ENCODE results near the gene HOXA3.
A peak's percentile ranks its signal among the peaks of the same experiment; 100 is the strongest.

Gene HOXA3

DNA sequence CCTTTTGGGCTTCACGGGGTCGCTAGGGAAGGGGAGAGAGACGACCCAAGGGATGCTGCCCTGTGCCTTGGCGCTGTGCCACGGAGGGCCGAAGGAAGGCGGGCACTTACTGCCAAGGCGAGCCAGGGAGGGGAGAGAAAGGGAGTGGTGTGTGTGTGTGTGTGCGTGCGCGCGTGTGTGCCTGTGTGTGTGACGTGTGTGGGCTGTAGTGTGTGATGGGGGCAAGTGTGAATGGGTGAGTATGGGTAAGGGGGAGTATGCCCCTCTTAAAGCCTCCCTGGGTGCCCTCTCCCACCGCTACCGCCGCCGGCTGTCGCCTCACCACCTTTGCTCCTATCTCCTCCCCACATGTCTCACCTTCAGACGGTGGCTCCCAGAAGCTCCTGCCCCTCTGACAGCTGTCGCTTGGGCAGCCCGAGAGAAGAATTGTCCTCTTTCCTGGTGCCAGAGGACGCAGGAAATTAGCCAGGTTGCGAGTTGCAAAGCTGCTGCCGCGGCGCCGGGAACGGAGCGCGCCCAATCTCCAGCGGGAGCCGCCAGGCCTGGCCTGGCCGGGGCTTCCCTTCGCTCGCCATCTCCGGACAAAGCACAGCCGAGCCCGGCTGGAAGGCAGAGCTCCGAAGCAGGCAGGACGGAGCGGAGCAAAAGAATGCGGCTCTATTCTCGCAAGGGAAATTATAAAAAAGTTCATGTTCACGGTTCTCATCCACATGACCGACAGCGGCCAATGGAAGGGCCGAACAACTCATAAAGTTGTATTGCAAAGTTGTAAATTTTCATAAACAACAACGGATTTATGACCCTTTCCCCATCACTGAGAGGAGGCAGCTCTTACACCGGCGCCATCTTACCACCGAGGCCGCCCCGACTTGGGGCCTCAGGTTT lies at the start of gene HOXA3:
HOXA3 (minus strand) TSS at position 653 of the 885 bp plus-strand sequence. CDS start 41,943 bp downstream, outside the sequence.
- no peak for DNase-seq

DNA sequence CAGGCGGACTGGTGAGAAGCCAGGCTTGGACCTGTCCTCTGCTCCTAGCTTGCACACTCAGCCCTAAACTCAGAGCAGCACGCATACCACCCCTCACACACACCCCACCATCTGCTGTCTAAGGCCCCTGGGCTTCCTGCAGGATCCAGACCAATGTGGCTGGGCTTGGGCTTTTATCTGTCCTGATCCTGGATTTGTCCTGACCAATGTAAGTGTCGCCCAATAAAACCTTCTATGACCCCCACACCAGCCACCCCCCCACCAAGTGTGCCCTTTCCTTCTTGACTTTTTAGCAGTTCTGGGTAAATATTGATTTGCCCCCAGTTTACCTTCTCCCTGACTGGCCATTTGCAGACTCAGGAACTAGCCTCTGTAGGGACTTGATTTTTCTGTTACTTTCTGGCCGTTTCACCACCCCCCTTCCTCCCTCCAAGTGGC lies 49.2 kb upstream of the HOXA3 start:
- DNase-seq, result no peak

DNA sequence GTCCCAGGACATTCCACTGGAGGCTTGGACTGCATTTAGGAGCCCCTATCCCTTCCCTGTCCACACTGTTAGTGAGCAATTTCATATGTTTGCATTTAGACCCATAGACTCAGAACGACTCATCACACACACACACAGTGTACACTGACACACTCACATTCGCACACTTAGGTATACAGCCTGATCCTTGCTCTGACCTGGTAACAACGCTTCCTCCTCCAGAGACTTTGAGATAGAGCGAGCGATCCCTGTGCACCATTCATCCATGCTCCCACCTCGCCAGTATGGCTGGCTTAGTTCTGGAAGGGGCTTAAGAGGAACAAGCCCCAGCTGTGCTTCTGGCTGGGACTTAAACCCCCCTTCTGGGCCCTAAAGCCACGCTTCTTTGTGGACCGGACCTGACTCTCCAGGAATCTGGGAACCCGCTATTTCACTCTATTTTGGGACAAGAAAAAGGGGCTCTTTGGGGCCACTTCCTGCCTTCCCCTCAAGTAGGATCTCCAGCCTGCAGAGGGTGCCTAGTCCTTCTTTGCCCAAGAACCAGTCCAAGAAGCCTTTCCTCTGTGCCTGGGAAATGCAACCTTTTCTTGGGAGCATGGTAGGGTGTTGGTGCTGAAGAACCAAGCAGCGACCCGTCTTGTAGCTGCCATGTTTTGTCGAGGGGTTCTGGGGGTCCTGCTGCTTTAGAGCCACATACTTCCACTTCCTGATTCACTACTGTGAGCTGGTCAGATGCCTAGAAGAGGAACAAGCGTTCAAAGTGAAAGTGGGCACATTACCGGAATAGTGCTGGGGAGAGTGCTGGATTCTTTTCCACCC lies 48.6 kb upstream of the HOXA3 start:
- DNase-seq, result no peak

DNA sequence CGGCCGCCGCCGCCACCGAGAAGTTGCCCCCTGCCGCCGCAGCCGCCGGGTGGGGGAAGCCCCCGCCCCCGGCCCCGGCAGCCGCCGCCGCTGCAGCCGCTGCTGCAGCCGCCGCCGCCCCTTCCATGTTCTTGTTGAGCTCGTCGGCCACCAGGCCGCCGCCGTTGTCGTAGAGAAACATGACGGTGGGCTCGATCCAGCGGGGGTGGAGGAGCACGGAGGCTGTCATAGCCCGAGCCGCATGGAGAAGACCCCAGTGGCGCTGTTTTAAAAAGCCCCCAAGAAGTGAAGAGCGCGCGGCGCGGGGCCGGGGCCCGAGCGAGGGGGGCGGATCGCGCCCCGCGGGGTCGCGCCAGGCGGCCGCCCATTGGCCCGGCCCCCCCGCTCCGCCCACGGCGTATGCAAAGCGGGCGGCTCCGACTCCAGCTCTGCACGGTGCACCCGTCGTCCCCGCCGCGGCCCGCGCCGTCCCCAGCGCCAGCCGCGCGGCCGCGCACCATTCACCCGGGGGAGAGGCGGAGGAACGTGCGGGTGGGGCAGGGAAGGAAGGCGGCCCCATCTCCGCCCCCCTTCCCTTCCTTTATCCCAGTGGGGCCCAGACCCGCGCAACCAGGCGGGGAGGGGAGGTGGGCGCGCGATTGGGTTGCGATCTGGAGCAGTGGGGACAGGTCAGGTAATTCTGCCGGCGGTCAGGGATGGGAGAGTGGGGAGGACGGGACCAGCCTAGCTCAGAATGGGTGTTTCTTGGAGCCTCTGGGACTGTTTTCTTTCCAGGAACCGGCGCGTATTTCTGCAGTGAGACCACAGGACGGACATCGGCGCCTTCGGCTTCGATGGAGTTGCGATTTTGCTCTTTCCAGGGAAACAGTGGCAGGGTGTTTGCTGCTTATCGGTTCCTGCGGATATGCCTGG lies 47.7 kb upstream of the HOXA3 start, which contains the start of gene HOXA13:
HOXA13 (minus strand) TSS at position 243 of the 912 bp plus-strand sequence; CDS start at position 229, 14 bp downstream.
- peak; percentile 48 for DNase-seq

DNA sequence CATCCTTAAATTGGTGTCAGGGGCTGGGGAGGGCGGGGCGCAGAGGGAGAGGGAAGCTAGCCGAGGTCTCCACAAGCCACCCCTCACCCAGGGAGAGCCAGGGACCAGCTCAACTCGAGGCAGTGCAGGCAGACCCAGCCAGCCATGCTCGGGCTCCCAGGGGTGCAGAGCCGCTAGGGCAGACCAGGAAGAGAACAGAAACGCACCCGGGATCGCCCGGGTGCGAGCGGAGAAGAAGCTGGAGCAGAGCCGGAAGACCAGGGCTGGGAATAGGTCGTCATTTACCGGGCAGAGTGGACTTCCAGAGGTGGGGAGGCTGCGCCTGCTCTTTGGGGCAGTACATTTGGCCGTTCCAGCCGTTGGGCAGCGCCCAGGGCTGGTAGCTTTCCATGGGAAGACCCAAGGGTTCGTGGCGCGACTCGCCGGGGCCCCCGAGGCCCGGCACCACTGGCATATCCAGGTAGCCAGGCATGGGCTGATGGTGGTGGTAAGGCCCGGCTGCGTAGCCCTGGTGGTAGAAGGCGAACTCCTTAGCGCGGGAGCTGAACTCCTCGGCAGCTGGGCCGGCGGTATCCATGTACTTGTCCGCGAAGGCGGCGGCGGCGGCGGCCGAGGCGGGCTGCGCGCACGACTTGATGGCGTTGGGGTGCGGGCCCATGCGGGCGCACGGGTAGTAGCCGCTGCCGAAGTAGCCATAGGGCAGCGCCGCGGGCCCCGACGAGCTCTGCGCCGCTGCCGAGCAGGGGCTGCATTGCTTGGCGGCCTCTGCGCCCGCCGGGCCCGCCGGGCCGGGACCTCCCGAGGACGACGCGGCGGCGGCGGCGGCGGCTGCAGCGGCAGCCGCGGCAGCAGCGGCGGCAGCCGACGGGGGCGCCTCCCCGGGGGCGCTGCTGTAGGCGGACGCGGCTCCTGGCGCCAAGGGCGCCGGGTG lies 46.8 kb upstream of the HOXA3 start:
- no peak for DNase-seq

DNA sequence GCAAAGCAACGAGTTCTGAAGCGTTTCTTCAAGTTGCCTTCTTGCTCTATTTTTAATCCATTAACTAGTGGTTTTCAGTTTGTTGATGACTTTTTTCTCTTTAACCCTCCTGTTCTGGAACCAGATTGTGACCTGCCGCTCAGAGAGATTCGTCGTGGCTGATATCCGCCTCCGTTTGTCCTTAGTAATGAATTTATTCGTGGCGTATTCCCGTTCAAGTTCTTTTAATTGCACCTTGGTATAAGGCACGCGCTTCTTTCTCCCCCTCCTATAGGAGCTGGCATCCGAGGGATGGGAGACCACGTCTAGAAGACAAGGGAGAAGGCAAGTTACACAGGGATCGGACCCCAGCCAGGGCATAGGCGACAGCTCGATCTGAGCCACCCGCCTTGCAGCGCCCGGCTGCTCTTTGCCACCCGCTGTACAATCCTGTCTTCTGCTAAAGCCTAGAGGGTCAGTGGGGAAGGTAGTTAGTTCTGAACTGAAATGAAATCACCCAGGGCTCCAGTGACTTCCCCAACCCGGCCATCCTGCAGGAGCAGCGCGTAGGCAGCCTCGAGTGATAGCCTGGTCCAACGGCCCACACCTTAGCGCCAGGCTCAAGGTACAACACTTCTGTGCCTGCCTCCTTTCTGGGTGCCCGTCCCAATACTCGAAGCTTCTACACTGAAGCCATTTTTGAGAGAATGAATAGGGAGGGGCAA lies 45.9 kb upstream of the HOXA3 start:
- no peak for DNase-seq

DNA sequence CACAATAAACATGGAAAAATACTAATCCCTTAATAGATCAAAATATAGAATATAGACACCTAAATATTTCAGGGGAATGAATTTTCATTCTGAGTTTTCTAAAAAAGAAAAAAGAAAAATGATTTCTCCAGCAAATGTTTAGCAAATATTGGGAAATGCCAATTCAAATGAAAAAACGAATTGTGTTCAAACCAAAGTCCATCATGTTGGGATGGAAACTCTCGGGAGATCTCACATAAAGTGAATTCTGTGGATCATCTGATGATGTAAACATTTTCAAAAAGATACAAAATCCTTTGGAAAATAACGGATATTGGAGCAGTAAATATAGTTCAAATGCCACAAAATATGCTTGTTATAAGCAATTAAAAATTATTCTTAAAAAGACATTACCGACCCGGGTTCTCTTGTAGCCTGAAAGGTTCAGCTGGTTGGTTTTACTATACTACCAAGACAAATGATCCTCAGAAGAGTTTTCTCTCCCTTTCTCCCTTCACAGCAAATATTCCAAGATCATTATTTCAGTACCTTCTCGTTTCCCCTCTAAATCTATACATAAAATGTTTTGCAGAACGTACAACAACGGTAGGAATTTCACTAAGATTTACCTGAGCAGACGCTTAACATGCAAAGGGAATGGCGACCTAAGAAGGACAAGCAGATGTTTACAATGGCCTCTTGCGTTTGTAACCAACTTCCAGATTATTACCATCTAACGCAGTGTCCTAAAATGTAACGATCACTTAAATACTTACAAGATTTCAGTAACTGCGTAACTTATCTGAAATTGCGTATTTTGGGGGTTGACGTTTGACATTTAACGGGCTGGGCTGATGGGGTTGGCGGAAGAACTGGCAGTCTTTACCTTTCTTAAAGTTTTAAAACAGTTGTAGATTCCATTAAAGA lies 45.0 kb upstream of the HOXA3 start:
- no peak for DNase-seq

DNA sequence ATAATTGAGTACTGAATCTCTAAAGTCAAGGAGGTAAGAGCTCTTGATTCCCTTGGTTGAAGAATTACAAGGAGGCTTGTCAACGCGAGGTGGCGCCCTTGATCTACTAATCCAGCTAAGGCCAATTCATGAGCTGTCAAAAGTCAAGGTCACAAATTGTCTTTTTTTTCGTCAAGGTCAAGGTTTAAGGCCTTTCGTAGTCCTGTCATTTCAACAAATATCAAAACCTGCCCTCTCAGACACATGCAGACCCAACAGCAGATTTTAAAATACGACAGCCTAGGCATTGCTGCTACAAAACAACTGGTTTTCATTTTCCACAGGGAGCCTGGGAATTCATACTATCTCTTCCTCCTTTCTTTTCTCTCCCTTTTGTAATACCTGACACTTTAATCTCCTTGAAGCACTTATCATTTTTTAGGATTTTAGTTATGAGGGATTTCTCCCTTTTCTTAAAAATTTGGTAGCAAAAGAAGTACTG lies 43.9 kb upstream of the HOXA3 start:
- peak; percentile 88 for DNase-seq

DNA sequence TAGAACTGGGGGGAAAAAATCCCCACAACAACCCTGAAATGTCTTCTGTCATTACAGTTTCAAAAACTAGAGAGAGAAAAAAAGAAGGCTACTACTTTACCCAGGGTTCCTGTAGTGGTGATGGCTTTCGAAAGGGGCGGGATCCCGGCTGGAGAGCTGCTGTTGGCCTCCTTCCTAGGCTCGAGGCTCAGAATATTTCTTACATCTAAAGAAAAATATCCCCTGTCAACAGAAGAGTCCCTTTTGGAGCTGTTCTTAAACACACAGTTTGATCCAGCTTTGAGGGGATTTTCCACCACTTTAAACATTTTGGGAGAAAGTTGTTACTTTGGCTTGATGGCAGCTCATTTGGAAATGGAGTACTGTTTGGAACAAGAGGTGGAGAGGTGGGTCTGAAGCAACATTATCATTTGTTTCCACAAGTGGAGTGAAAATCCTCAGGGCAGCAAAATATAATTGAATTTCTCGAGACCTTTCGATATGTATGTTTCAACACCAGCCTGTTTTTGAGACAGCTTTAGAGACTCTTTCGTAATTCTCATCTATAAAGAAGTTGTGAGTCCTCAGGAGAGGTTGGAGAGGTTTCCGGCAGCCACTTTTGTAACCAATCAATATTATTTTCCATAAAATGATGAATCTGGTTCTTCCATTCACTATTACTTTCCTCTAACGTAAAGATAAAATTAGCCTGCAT lies 42.5 kb upstream of the HOXA3 start:
- no peak for DNase-seq

DNA sequence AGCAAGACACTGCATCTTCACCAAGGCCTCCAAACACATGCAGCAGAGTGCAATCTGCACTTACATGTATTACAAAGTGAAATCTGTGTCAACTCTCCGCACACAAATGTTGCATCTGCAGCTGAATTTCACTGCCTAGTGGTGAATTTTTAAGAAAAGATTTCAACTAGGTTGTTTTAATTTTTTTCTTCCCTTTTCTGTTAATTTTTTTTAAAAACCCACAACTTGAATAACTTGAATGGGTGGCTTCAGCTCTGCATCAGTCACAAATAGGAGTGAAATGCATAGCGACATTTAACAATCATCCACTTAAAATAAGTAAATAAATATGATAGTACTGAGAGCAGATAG lies 41.6 kb upstream of the HOXA3 start:
- DNase-seq, result no peak

DNA sequence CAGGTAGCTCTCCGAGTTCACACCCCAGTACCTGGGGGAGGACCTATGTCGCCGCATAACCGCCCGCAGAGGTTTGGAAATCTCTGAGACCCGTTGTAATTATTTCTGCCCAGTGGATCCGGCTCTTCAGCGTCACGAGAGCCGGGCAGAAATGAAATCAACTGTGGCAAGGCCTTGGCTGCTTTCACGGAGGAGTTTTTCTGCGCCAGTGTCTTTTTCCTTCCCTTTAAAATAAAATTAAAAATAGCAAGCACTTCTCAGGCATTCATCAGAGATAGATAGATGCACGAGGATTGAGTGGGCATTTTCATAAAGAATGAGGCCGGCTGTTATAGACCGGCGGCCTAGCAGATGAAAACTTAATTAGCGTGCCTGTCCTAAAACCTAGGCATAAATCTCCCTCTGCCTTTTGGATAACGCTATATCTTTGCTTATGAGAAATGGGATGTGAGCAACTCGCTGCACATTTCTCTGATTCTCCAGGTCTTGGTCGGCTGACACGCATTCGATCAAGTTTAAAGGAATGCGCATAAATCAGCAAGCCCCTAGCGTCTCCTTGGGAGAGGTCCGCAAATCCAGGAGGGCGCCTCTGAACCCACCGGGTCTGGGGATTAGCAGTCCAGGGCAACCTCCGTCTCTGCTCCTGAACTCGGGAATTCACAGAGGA lies 41.1 kb upstream of the HOXA3 start:
- DNase-seq, result no peak

DNA sequence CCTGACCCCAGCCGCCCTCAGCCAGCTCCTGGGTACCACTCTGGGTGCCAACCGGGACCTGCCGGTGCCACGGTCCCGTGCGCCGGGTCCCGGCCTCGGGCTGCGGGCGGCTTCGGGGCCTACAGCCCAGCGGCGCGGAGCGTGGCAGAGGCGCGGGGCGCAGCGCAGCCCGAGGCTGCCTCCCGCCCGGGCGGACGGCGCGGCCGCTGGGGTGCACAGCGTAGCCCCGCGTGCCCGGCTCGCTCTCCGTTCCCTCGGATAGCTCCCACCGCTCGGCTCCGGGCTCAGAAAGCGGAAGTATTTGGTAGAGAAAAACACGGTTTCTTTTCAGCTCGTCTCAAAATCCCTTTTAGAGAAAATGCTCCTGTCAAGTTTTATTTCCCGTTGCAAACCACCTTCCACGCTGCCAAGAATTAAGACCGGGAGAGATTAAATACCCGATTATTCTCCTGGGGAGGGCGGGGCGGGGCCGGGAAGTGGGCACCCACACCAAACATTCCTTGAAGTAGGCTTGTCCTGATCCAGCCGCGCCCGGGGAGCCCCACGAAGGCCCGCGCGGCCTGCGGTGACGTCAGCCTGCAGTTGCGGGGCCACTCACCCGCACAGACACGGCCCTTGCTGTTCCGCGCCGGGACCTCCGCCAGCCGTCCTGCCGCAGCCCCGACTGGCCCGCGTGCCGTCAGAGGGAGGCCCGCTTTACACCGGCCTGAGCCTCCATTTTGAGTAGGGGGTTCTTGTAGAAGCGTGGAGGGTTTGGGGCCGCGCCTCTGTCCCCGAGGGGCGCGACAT lies 40.4 kb upstream of the HOXA3 start:
- DNase-seq, result no peak

DNA sequence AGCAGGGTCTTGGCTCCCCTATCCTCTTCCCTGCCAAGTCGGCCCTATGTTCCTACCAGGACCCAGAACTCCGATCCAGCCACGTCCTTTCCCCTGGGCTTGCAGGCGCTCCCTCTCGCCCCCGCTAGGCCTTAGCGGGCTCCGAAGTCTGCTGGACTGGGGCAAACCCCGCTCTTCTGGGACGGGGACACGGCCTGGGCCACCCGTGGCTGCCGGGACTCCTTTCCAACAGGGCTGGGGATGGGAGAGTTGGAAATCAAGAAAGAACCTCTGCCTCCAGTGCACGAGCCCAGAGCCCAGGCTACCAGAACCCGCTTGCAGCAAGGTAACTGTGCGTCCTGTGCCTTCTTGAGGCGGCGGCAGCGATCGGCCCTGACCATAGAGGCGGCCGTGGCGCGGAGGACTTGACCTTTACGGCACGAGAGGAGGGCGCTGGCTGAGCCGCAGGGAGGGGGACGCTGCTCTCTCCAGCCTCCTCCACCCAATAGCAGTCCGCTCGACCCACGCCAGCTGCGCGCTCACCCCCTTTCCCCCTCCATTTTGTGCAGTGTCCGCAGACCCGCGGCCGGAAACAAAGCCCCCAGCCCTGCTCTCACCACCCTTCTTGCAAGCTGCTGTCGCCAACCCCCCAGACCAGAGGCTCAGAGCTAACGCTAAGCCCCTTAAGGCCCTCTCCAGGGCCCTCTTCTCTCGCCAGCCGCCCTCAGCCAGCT lies 39.6 kb upstream of the HOXA3 start:
- no peak for DNase-seq

DNA sequence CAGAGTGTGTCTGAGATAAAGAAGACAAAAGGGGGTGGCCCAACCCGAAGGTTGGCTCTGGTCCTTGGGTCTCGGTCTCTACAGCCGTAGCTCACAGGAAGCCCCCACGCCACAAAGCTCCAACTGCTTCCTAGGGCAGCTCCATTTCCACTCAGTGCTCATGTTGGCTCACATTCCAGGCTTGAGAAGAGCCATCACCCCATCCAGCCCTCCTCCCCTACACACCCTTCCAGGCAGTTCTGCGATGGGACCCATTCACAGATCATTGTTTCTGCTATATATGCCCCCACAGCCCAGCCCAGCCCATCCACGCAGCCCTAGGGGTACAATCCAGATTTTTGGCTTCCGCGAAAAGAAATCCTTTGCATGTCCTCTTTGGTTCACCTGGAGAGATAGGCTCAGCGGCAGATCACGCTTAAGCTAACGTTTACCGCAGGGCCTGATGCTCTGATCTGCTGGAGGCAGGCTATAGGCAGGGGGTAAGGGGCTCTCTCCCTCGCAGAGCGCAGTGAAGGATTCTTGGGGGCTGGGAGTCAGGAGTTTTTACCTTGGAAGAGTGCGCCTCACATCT lies 38.9 kb upstream of the HOXA3 start:
- DNase-seq, result no peak

DNA sequence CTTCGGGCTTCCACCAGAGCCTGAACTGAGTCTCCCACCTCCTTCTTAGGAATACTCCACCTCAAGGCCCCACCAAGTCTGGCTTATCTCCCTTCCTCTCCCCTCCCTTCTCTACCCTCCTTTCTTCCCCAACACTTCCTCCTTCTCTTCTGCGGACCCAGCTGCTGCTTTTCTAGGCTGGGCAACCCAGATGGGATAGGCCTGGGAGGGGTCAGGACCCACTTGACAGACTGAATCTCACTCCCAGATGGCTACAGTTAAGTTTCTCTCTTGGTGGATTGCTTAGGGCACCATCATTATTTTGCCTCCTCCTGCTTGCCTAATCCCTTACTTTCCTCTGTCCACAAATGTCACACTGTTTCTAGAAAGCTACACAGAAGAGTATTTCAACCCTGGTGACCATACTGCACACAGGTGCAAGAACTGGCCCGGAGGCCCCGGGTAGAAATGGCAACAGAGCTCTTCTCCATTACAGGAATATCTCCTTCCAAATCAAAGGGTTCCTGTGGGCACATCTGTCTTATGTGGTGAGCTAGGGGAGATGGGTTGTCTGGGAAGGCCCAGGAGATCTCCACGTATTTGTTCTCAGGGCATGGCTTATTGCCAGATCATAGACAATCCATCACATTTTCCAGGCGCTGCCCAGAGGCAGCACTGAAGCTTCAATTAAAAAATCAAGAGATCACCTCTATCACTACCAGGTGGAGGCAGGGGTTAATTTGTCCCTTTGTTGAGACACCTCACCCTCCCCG lies 37.8 kb upstream of the HOXA3 start:
- no peak for DNase-seq

All from CD4-positive, alpha-beta T cell treated with Interleukin-17A for 4 hours (primary cell).